Measurements from ENCODE around the gene FOXJ2.

DNA sequence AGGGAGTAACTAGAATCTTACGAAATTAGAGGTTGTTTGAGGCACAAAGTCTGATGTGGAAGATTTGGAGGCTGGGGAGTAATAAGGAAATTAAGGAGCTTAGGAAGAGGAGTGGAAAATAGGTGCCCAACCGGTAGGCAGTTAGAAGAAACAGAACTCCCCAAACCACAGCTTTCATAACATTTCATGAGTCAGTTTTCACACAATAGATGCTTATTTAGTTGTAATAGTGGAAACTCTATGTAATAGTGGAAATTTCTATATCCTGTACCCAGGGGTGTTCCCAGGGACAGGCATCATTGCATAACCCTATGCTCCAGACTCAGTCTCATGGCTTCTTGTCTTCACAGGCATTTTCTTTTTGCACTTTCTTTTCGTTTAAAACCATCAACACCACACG lies 25.3 kb downstream of the FOXJ2 start:
- TF ChIP-seq, protein P1, sequence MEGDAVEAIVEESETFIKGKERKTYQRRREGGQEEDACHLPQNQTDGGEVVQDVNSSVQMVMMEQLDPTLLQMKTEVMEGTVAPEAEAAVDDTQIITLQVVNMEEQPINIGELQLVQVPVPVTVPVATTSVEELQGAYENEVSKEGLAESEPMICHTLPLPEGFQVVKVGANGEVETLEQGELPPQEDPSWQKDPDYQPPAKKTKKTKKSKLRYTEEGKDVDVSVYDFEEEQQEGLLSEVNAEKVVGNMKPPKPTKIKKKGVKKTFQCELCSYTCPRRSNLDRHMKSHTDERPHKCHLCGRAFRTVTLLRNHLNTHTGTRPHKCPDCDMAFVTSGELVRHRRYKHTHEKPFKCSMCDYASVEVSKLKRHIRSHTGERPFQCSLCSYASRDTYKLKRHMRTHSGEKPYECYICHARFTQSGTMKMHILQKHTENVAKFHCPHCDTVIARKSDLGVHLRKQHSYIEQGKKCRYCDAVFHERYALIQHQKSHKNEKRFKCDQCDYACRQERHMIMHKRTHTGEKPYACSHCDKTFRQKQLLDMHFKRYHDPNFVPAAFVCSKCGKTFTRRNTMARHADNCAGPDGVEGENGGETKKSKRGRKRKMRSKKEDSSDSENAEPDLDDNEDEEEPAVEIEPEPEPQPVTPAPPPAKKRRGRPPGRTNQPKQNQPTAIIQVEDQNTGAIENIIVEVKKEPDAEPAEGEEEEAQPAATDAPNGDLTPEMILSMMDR (IDR thresholded peaks at IDR 0.05; ENCODE audit: borderline replicate concordance, extremely low read depth, low read length, poor library complexity, severe bottlenecking): no peak
- TF ChIP-seq EZH2 (IDR thresholded peaks at IDR 0.05; ENCODE audit: borderline replicate concordance, low read depth, low read length, severe bottlenecking): no peak
